HG02973 (cell line): ENCODE data around the gene BEND5.

ENCODE experiments used
- ATAC-seq: cut with Tn5 transposase; IDR thresholded peaks from one replicate; pipeline ENCODE4 v1.9.1; 2021; ENCODE audit warnings: moderate library complexity; ENCODE audit not compliant: unreplicated experiment

BEND5 gene

GRCh38 chr1:48776393-48777218 is at the start of gene BEND5:
TSS of gene BEND5 (minus strand) at chr1:48776891. CDS start at chr1:48776831, 60 bp downstream.
- ATAC-seq, result no peak

GRCh38 chr1:48823168-48823567 is 46.5 kb upstream of the BEND5 start:
- ATAC-seq, result no peak

- no peak for ATAC-seq
These were observed 43.8 kb upstream of the BEND5 start for GRCh38 chr1:48820491-48820890.

- ATAC-seq, result peak; percentile 88
These were observed 40.9 kb upstream of the BEND5 start for GRCh38 chr1:48817505-48818114.

GRCh38 chr1:48810740-48811139 is 34.0 kb upstream of the BEND5 start:
- ATAC-seq, result no peak

GRCh38 chr1:48808496-48808895 is 31.8 kb upstream of the BEND5 start:
- ATAC-seq, result no peak

- ATAC-seq, result no peak
These were observed 31.0 kb upstream of the BEND5 start for GRCh38 chr1:48807554-48808260.

- no peak for ATAC-seq
These were observed 26.8 kb upstream of the BEND5 start for GRCh38 chr1:48803474-48803873.

GRCh38 chr1:48794816-48795215 is 18.1 kb upstream of the BEND5 start:
- no peak for ATAC-seq

GRCh38 chr1:48793863-48794262 is 17.2 kb upstream of the BEND5 start:
- ATAC-seq, result peak; percentile 81

- ATAC-seq, result no peak
These were observed 16.3 kb upstream of the BEND5 start for GRCh38 chr1:48792961-48793360.

- peak; percentile 41 for ATAC-seq
These were observed 13.7 kb upstream of the BEND5 start for GRCh38 chr1:48790397-48790796.

GRCh38 chr1:48789903-48790302 is 13.2 kb upstream of the BEND5 start:
- ATAC-seq, result no peak

- peak; percentile 69 for ATAC-seq
These were observed 9.2 kb upstream of the BEND5 start for GRCh38 chr1:48785869-48786268.

GRCh38 chr1:48784301-48784700 is 7.6 kb upstream of the BEND5 start:
- ATAC-seq, result no peak

- ATAC-seq, result no peak
These were observed 666 bp upstream of the BEND5 start for GRCh38 chr1:48777219-48777895.

GRCh38 chr1:48775831-48776392 is 779 bp downstream of the BEND5 start:
- ATAC-seq, result no peak

GRCh38 chr1:48773133-48773532 is 3.6 kb downstream of the BEND5 start:
- ATAC-seq, result peak; percentile 73

- no peak for ATAC-seq
These were observed 4.5 kb downstream of the BEND5 start for GRCh38 chr1:48772211-48772610.

GRCh38 chr1:48771561-48771960 is 5.1 kb downstream of the BEND5 start:
- ATAC-seq, result no peak

GRCh38 chr1:48767975-48768510 is 8.6 kb downstream of the BEND5 start:
- no peak for ATAC-seq
